HG03175 (cell line): ENCODE results near the gene CHD9NB.

Experiments used
- ATAC-seq: cut with Tn5 transposase; IDR thresholded peaks from one replicate; pipeline ENCODE4 v1.9.1; 2021; ENCODE audit warnings: mild to moderate bottlenecking, moderate library complexity; ENCODE audit not compliant: unreplicated experiment

The CHD9NB gene

DNA sequence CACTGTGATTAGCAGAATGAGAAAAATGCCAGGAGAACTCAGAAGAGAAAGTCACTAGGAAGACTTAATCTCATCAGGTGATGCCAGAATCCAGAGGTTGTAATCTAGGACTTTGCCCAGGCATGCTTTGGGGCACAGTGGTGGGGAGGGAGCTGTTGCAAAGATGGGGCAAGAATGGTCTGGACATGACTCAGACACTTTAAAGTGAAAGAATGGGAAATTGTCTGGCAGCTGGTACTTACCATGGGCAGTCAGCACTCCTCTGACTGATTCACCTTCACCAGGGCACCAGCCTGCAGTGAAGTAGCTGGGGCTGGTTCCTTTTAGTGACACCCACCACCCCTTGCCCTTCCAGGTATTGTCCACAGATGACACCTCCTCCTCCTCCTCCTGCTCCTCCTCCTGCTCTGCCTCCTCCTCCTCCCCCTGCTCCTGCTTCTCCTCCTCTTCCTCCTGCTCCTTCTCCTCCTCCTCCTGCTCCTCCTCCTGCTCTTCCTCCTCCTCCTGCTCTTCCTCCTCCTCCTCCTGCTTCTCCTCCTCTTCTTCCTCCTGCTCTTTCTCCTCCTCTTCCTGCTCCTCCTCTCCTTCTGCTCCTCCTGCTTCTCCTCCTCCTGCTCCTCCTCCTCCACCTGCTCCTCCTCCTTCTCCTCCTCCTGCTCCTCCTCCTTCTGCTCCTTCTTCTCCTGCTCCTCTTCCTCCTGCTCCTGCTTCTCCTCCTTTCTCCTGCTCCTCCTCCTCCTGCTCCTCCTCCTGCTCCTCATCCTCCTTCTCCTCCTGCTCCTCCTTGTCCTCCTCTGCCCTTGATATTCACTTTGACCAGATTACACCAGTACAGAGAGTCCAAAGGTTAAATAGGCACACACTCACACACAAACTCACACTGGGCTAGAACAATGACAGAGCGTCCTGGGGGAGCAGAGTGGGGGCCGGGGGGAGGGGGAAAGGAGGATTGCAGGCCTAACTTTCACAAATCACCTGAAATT lies at the start of gene CHD9NB:
TSS of gene CHD9NB (minus strand) at position 379 of the 983 bp plus-strand sequence. CDS start 8,739 bp downstream, outside the sequence.
- no peak for ATAC-seq

DNA sequence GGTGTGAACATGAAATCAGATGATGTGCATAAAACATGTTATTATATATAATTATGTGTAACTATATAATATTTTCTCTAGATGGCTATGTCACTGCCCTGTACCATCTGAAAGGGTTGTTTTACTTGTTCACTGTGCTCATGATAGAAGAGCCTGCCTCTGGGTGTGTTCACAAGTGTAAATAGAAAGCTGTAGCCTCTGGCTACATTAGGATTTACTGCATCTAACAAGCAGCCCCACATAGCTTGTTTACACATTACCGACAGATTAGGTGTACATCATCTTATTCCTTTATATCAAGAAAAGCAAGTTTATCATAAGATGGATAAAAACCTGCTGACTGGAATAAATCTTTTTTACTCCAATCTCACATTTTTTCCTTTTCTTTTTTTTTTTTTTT lies 48.2 kb upstream of the CHD9NB start:
- ATAC-seq, result no peak

DNA sequence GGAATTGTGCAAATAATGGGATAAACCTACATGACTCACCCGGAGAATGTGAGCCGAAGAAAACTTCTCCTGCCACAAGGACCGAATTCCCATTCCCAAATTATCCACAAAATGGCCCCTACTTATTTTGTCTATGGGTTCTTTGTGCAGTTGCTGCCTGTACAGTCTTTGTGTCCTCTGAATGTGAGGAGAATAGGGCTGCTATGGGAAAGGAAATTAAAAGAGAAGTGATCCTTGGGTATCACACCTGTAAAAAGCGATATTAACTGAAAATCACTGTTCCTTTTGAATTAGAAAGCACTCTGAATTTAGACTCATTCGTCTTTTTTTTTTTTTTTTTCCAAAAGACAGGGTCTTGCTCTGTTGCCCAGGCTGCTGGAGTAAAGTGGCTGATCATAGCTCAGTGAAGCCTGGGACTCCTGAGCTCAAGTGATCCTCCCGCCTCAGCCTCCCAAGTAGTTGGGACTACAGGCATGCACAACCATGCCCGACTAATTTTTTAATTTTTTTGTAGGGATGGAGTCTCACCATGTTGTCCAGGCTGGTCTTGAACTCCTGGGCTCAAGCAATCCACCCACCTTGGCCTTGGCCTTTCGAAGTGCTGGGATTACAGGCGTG lies 47.5 kb upstream of the CHD9NB start:
- no peak for ATAC-seq

DNA sequence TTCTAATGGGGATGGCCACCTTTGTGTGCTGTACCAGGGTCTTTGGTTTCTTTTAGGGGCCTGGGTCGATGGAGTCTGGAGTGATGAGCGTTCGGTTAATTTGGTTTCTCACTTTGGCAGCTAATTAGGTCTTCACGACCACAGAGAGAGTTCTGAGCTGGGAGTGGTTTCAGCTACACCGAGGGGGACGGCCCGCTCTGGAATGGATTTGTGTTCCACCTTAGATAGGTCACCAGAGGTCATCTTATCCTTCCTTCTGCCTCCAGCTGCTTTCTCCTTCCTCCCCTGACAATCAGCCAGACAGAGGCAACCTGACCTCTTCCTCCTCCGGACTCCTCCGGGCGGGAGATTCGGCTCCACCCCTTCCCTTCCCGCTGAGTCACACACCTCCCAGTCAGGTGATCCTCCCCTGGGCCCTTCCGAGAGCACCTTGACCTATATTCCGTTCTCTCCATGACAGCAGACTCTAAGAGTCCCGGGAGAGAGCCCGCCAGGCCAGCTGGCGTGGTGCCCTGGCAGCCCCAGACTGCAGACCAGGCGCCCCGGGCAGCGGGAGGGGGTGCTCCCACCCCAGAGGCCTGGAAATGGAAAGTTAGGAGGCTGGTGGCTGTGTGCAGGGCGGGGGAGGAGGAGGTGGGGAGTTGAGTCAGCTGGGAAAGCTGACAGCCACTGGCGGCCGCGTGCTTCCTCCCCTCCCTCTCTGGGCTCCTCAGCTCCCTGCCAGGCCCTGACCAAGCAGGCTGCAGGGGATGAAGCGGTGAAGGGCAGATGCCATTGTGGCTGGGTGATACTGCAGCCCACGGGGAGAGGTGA lies 46.8 kb upstream of the CHD9NB start:
- ATAC-seq, result peak; percentile 67

DNA sequence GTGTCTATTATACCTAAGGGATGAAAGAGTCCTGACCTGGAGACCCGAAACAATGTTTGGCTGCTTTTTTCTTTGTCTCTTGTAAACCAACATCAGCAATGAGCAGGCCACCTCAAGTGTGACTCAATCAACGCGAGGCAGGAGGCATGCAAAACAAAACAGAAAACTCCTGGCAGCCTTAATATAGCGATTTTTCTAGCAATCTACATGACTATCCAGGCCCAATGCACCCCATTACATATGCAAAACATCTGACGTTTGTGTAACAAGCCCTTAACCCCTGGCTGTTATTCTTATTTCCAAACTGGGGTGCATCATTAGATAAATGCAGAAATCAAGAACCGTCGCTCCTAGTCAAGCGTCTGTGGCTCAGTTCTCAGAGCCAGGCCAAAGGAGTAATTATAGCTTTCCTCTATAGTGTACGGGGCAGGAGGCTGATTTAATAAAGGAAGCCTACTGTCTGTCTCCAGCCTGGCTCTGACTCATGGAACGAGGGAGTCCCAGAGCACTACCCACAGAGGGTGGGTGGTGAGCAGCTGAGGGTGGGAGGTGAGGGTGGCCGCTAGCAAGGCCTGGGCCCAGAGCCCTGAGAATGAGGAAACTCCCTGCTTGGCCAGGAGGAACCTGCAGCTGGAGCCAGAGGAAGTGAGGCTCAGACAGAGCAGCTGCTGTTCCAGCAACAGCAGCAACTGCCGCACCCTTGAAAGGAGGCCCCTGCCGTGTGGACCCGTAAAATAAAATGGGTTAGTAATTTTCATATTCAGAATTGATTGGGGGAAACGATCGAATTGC lies 46.0 kb upstream of the CHD9NB start:
- ATAC-seq, result peak; percentile 73

DNA sequence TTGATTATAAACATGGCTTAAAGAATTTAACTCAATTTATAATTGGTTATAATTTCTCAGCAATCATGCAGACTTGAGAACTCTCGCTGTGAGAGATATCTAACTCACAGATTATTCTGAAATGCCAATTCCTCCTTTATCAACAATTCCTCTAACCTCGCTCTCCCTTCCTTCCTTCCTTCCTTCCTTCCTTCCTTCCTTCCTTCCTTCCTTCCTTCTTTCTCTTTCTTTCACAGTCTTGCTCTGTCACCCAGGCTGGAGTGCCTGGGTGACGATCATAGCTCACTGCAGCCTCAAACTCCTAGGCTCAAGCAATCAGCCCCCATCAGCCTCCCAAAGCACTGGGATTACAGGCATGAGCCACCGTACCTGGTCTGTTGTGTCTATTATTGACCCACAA lies 44.5 kb upstream of the CHD9NB start:
- no peak for ATAC-seq

DNA sequence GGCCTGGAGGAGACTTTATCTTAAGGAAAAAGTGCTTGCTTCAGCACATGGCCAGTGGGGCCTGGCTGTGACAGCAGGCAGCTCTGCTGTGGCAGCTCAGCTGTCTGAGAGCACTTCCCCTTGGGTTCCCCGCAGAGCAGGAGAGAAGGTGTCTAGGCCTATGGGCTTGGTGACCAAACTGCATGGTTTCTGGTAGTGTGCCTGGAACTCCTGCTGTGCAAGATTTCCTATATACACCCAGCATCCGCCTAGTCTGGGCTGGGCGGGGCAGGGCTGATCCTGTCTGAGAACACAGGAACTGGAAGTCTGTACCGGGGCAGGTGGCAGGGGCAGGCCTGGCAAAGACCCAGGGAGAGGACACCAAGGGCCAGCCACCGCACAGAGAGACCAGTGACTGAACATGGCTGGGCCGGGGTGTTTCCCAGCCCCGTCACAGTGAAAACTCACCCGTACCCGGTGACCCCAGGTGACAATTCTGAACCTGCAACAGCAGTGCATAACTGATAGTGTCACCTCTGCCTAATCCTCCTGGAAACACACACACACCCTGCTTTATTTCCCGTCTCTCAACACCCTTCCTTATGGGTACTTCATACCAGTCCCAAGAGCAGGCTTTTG lies 41.4 kb upstream of the CHD9NB start:
- ATAC-seq, result peak; percentile 36

DNA sequence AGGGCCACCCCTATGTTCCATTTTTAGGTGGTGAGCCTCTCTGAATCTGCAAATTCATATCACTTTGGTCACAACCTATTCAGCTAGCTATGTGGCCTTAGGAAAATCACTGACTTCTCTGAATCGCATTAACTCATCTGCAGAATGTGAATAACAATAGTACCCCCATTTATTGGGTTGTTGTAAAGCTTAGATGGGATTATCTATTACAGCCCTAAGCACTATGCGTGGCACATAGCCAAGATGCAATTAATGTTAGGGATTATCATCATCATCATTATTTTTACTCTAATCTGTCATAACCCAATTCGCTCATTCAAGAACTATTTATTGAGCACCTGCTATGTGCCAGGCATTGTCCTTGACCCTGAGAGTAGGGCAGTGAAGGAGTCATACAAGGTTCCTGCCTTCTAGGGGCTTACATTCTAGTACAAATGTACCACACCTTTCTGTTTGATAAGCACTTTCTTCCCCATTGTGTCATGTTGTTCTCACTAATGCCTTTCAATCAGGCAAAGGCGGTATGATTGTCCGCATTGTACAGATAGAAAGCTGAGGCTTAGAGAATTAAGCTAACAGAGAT lies 40.6 kb upstream of the CHD9NB start:
- no peak for ATAC-seq

DNA sequence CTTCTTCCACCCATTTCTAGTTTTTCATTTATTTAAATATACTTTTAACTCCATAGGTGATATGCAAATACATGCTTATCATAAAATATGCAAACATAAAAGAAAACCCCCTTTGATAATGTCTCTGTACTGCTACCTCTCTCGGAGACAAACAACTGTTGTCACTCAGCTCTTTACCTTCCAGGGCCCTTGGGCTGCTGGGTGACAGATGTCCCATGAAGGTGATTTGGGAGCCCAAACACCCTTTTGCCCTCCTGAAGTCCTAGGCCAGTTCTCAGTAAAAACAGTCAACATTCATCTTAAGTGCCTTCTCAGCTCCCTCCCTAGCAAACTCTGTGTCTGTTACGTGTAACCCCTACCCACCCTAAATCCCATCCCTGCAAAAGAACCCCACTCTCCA lies 39.6 kb upstream of the CHD9NB start:
- no peak for ATAC-seq

DNA sequence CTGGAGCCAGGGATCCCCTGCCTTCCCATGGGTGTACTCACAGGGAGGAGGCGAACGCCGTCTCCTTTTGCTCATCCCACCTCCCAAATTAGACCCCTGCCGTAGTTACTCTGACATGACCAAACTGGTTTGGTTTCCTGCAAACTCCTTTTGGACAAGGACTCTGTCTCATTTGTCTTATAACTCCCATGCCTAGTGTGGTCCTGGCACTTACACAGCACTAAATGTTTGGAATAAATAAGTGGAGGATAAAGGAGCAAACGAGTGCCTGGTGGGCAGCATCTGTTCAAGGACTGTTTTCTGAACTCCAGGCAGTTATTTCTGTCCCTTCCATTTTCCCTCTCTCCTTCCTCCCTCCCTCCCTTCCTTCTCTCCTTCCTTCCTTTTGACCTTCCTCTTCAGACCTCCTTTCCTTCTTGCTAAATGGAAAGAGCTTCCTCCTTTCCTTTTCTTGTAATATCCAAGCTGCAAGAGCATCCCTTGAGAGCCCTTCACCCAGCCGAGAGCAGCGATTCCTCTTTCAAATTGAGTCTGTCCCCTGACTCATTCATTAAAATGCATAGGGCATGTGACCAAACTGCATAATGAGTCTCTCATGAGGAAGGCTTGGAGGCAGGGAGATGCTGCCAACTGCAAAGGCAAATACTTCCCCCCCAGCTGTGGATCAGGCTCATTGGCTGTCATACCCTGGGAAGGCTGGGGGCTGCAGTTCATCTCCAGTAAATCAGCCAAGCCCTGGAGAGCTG lies 38.9 kb upstream of the CHD9NB start:
- peak; percentile 65 for ATAC-seq

DNA sequence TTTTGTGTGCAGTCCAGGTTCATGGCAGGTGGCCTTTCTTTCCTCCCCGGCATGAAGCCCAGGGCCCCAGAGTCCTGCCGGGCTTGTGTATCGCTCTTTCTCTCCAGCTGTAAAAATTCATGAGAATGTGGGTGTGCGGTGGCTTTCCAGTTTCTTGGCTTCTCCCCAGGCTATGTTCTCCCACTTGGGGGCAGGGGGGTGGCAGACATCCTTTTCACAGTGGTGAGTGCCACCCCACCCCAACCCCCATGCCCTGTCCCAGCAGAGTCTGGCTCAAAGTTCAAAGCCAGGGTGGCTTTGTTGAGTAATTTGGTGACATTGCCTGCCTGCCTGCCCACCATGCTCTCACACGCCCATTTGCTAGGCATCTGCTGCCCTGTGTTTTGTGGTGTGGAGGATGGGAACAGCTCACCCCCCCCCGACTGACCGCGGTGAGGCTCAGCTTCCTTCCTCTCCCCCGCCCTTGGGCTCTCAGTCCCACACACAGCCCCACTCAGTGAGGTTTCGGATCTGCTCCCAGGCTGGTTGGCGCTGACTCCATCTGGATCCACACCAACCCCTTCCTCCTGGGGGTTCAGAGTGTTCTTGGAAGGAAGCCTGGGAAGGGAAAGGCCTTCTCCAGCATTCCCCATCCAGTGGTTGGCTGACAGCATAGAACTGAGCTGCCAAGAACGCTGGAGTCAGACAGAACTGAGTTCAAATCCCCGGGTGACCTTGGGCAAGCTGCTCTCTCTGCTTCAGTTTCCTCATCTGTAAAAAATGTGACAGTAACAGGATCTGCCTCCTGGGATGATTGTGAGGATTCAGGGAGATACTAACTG lies 38.1 kb upstream of the CHD9NB start:
- peak; percentile 67 for ATAC-seq

DNA sequence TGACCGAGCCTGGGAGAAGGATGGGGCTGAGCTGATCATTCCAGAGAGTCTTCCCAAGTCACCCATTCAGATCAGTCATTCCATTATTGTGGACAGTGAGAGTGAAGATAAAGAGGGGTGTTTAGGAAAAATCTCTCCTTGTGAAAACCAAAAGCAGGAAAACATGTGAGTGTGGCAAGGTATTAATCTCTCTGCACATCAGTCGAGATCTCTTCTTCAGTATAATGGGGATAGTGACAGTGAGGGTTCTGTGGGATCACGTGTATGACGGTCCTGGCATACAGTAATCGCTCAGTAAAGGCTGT lies 37.5 kb upstream of the CHD9NB start:
- ATAC-seq, result no peak

DNA sequence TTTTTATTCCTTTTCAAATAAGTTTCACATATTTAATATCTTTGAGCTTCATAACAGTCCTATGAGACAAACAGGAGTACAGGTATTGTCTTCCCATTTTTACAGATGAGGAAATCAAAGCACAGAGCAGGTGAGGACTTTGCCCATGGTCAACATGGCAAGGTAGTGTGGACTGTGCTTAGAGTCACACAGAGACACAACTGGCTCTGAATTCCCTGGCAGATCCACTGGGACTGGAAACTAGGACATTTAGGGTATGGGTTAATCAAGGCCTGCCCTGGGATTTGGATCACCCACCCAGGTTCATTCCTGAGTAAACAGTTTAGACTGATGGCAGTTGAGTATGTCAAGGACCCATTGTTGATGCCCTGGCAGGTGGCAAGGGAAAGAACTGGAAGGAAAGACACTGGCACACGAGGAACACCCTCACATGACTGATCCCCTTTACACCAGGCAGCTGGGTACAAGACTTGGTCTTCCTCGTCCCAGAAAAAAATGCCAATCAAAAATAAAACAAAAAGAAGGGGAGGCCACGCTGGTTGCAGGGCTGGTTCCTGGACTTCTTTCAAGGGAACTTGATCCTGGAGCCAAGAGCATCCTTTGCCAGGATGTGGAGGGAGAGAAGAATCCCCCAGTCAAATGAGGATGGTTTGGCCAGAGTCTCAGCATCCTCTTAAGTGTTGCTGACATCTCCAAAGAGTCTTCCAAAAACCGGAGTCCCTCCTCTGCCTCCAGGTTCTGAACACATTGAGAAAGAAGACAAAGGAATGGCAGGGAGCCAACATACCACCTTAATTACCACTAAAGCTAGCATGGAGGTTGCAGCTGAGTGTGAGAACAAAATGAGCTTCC lies 37.0 kb upstream of the CHD9NB start:
- ATAC-seq, result no peak

DNA sequence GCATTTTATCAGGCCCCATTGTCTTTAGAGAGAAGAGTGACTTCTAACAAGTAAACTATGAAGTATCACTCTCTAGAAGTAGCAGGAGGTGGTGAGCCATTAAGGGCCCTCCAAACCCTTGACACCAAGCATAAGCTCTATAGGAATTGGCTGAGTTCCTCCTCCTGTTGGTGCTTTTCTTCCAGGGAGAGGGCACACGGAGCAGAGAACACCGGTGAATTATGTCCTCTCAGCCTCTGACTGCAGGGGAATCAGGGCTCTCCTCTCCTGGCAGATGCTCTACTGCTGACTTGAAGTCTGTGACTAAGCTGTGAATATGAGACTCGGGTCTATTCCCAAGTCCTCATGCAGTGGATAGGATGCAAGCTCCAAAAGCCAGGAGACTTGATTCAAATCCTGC lies 34.4 kb upstream of the CHD9NB start:
- no peak for ATAC-seq

DNA sequence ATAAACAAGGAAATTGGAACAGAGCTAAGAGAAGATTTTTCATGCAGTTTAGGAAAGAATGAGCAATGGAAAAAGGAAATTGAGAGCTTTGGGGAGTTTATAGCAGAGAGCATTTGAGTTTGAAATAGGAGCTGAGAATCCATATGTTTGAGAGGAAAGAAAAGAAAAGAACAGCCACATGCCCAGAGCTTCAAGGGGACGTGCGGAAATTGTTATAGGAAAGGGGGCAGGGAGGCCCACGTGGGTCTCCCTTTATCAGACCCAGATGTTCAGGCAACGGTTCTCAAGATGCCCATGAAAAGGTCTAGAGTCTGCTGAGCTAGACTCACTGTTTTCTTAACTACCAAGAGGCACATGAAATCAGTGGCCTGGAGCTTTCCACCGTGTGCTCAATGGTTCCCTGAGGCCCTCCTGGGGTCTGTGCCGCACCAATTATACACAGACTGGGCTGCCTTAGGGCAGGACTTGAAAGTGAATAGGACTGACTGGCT lies 33.3 kb upstream of the CHD9NB start:
- ATAC-seq, result no peak

DNA sequence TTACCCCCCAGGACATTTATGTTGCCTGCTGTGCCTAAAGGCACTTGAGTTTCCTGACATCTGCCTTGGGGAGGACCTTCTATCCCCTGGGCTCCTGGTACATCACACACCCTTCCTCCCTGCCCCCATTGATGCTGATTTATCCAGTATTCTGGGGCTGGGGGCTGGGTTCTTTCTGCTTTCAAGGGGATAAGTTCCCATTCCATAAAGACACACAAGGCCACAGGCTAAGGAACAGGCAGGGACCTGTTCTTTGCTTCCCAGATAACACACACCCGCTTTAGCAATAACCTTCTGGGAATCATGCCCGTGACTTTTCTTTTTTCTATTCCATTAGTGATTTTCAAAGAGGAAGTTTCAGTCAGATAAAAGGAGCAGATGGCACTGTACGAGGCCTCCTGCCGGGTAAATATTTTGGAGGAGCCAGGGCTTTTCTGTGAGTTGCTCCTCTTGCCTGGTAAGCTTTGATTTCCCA lies 32.7 kb upstream of the CHD9NB start:
- no peak for ATAC-seq

DNA sequence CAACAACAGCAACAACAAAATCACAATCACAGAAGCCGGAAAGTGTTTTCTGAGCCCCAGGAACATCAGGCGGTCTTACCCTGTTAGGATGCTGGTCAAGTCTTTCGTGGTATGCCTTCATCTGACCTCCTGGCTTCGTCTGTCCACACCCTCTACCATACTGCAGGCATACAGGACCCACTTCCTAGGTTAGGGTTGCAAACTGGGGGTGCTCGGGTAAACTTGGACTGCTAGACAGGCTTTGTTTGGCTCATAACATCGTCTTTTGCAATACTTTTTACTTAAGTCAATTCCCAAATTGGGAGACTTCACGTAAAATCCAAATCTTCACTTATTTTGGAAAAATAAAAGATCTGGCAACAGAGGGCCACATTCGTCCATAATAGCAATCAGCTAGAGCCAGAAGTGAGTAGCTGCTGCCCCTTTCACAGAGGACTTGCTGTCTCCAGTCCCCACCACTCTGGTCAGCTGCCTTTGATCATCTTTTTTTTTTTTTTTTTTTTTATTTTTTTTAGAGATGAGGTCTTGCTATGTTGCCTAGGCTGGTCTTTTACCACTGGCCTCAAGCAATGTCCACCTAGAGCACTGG lies 32.1 kb upstream of the CHD9NB start:
- ATAC-seq, result no peak
